Chondrocyte (in vitro differentiated cells): ENCODE results near the gene NDUFS3. TPM values are rescaled to one million over a fixed set of nuclear protein-coding genes. Genes with fewer than 3 reads are reported as not detected.
"Not testable (repeated sequence)": the region's sequence is repeated elsewhere in the genome, so short reads cannot be mapped to it uniquely, and the experiment has no call there.

Experiments used
- DNase-seq: peaks from one replicate; pipeline ENCODE4 v3.0.0; 2021; ENCODE audit warnings: mixed read lengths, low spot score
- H3K27ac Mint-ChIP-seq: one replicate; pipeline ENCODE4 v1.8.0; 2021; ENCODE audit warnings: mild to moderate bottlenecking, moderate library complexity, mixed read lengths; ENCODE audit not compliant: unreplicated experiment
- H3K27me3 Mint-ChIP-seq: 2 replicates; pipeline ENCODE4 v1.8.0; 2021; ENCODE audit warnings: low read depth, mixed read lengths
- H3K36me3 Mint-ChIP-seq: 2 replicates; pipeline ENCODE4 v1.8.0; 2021; ENCODE audit warnings: low read depth, mixed read lengths
- H3K4me1 Mint-ChIP-seq: 2 replicates; pipeline ENCODE4 v1.8.0; 2021; ENCODE audit warnings: low read depth, mild to moderate bottlenecking, mixed read lengths
- H3K4me3 Mint-ChIP-seq: one replicate; pipeline ENCODE4 v1.8.0; 2021; ENCODE audit warnings: mild to moderate bottlenecking, moderate library complexity, mixed read lengths; ENCODE audit not compliant: unreplicated experiment
- H3K9me3 Mint-ChIP-seq: 2 replicates; pipeline ENCODE4 v1.8.0; 2021; ENCODE audit warnings: low read depth, mixed read lengths
- CTCF ChIP-seq: fragments of 200-600 bp; sonication (generic); IDR thresholded peaks from 2 replicates; pipeline ENCODE4 v1.5.0; 2021; ENCODE audit warnings: antibody characterized with exemption, mild to moderate bottlenecking, moderate library complexity
- long read RNA-seq: library from polyadenylated mRNA; stranded (forward); transcript quantifications from one replicate; pipeline ENCODE4 v2.0.0, GENCODE V29; 2021
- total RNA-seq: library from RNA; stranded (reverse); gene quantifications from 3 replicates; pipeline ENCODE4 v1.2.1, GENCODE V29; 2021

NDUFS3 gene
- 63.6 to 102 TPM (median 70.3 TPM) in 3 replicates for total RNA-seq
- long read RNA-seq, transcript NDUFS3-201 (7 exons, 958 nt) = major isoform, 41 of 53 reads
- long read RNA-seq, partial matches to known transcripts = 2 of 53 reads
- long read RNA-seq, other reads (novel, unspliced or antisense) = 10 of 53 reads

- Mint-ChIP-seq H3K4me1 (peaks cover 31% of the 10 kb centered on the region), H3K36me3 (peaks cover 16% of the 10 kb centered on the region), H3K27me3 (no peaks in the 10 kb centered on the region), H3K4me3 (peak within 1 kb of the TSS; percentile 98), H3K27ac (peak within 1 kb of the TSS; percentile 99), H3K9me3 (no peaks in the 10 kb centered on the region)
- peak; percentile 97 for DNase-seq
- no peak for TF ChIP-seq CTCF
Measured at GRCh38 chr11:47578524-47579494, at the start of gene NDUFS3, which contains the start of gene KBTBD4. Gene NDUFS3 (plus strand): TSS chr11:47579074. CDS start chr11:47579092, 18 bp downstream. Gene KBTBD4 (minus strand): TSS chr11:47578970. CDS start chr11:47578951, 19 bp downstream.

GRCh38 chr11:47529951-47530350 lies 48.9 kb upstream of the NDUFS3 start:
- Mint-ChIP-seq H3K4me3 (no peak overlapping the region), H3K4me1 (peaks cover 62% of the 10 kb centered on the region), H3K27ac (peak overlapping the region; percentile 77), H3K27me3 (no peaks in the 10 kb centered on the region), H3K36me3 (peaks cover under 1% of the 10 kb centered on the region), H3K9me3 (no peaks in the 10 kb centered on the region)
- no peak for DNase-seq
- no peak for TF ChIP-seq CTCF

- H3K4me3 Mint-ChIP-seq, H3K27me3 Mint-ChIP-seq, DNase-seq, H3K36me3 Mint-ChIP-seq, H3K9me3 Mint-ChIP-seq: not testable (repeated sequence)
- peaks cover 57% of the 10 kb centered on the region for H3K4me1 Mint-ChIP-seq
- peak overlapping the region; percentile 96 for H3K27ac Mint-ChIP-seq
Measured at GRCh38 chr11:47530721-47531120, 48.2 kb upstream of the NDUFS3 start.

- H3K27me3 Mint-ChIP-seq = no peaks in the 10 kb centered on the region
- H3K4me3 Mint-ChIP-seq = no peak overlapping the region
- H3K4me1 Mint-ChIP-seq = peaks cover 53% of the 10 kb centered on the region
- peaks cover 2% of the 10 kb centered on the region for H3K36me3 Mint-ChIP-seq
- no peaks in the 10 kb centered on the region for H3K9me3 Mint-ChIP-seq
- H3K27ac Mint-ChIP-seq = peak overlapping the region; percentile 96
- TF ChIP-seq CTCF = no peak
- no peak for DNase-seq
Measured at GRCh38 chr11:47531666-47532065, 47.2 kb upstream of the NDUFS3 start.

- no peak for DNase-seq
- Mint-ChIP-seq H3K27ac (peak overlapping the region; percentile 96), H3K4me1 (peaks cover 61% of the 10 kb centered on the region), H3K27me3 (no peaks in the 10 kb centered on the region), H3K4me3 (peak overlapping the region; percentile 31), H3K36me3 (peaks cover 2% of the 10 kb centered on the region), H3K9me3 (no peaks in the 10 kb centered on the region)
- no peak for TF ChIP-seq CTCF
Measured at GRCh38 chr11:47532597-47533213, 46.2 kb upstream of the NDUFS3 start.
